NCI-H146 (cell line): ENCODE measurements around the gene NOD2.

ENCODE experiments used
- DNase-seq: peaks from one replicate; lab custom pipeline; 2025; lab: John Stamatoyannopoulos, UW

Gene NOD2

DNA sequence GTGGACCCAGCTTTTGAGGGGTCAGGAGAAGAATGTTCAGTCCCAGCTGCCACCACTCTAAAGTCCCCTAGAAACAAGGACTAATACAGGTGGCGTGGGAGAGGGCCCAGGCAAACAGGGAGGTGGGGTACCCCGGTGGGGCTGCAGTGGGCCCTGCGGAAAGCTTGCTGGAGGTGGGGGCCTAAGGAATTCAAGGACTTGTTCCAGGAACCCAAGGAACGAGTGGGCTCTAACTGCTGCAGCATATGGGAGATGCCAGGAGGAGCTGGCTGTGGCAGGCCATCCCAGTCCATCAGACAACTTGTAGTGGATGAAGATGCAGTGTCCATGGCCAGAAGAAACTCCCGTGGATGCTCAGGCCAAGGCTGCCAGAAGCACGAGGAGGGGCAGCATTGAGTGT is 22.9 kb upstream of the NOD2 start:
- no peak for DNase-seq

DNA sequence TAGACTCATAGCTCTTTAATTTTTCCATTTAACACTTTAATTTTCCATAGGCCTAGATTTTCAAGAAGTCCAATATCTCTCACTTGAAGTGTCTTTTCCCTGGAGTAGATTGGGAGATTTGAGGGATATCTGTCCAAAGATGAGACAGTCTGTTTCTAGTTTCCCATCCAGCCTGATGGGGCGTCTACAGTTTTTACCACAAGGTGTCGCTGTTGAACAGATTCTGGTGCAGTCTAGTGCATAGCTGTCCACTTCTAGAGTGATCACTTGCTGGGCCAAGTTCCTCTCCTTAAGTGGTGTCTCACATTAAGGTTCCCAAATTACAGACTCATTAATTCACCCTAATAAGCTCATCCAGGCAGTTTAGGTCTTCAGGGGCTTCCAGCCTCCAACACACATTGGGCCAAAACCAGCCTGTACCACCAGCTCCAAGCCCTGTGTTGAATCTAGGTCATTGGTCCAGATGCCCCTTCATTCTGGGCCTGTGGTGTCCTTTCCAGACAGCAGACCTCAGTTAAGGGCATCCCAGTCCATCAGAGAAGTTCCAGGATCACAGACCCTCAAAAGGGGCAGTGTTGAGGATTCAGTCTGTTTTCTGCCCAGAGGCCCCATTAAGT is 21.7 kb upstream of the NOD2 start:
- DNase-seq, result no peak

DNA sequence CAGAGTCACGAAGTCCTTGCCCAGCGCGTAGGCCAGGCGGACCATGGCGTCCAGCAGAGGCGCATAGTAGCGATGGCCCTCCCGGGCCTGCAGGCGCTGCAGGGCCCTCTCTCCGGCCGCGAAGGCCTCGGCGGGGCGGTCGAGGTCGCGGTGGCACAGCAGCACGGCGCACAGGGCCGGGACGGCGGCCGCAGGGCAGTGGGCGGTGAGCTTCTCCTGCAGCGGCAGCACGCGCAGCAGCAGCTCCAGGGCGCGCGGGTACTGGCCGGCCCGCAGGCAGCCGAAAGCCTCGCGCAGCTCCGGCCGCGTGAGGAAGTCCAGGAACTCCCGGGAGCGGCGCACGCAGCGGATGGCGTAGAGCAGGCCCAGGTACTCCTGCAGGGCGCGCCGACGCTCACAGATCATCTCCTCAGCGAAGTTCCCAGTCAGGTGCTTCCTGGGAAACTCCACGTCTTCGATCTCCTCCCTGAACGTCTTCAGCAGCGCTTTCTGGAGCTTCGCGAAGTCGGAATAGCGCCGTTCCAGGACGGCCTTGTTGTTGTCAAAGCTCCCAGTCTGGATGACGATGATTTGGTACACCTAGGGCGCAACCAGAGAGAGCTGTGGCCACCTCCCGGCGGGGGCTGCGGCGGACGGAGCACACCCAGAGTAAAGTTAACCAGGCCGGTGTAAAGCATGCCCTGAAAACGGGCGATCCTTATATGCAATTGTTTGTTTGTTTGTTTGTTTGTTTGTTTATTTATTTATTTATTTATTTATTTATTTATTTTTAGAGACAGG is 19.7 kb upstream of the NOD2 start:
- DNase-seq, result no peak

DNA sequence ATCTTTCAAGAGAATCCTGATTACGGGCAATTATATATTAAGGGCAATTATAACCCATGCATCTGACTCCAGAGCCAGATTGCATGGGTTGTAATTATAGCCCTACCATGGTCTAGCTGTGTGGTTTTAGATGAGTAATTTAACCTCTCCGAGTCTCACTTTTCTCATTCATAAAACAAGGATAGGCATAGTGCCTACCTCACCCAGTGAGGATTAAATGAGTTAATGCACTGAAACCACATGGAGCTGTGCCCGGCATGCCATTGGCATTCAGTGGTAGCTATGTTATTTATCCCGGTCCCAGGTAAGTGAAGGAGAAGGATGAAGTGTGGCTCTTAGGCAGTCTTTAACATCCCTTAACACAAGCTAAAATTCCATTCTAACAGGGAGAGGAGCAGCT is 18.6 kb upstream of the NOD2 start:
- no peak for DNase-seq

DNA sequence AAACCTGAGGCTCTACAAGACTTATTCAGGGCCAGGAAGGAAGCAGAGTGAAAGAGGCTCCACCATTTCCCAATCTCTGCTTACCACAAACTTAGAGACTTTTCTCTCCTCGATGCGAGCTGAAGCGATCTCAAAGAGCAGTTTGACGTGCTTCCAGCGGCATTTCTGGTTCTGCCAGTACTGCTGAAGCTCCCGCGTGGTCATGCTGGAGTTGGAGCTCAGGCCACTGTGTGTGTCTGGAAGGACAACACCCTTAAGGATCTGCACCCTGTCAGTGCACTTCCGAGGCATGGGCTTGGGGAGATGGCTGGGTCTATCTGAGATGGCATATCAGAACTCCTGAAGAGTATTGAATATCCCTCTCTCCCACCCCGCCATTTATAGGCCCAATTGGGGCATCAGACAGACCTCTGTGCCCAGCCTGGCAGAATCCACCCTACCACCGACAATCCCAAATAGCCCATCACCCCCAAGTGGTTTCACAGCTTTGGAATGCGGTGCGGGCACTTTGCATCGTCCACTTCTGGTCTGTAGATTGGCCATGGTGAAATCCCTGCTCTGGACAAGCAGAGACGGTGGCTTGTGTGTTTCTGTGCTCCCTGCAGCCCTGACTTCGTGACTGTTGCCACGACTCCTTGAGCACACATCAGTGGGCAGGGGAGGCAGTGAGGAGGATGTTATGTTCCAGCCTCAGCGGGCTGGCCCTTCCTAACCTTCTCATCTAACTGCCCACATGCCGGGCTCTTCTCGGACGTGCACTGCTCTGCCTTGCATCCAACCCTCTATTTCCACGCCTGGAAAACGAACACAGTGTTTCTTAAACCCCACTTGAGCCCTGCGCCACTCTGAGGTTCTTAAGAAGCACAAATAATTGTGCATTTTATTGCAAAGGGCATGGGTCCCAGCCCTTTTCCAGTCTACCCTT is 17.5 kb upstream of the NOD2 start:
- no peak for DNase-seq

DNA sequence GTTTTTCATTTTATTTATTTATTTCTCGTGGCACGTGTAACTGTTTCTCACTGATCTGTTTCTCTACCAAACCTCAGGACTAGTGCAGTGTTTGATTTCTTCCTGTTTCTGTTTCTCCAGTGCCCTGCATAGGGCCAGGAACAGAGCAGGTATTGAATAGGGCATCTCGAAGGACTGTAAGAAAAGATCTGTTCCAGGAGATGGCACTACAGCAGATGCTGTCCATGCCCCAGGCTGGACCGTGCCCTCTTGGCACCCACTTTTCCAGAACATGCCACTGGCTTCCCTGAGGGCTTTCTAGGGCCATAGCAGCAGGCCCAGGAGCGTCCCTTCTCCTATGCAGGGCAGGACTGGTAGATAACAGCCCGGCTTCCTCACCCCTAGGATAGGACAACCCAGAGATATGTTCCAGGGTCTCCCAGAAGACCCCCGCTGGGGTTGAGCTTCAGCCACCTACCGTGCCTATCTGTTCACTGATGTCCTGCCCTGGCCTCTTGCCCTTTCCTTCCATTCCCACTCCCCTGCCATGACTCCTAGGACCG is 16.7 kb upstream of the NOD2 start:
- DNase-seq, result no peak

DNA sequence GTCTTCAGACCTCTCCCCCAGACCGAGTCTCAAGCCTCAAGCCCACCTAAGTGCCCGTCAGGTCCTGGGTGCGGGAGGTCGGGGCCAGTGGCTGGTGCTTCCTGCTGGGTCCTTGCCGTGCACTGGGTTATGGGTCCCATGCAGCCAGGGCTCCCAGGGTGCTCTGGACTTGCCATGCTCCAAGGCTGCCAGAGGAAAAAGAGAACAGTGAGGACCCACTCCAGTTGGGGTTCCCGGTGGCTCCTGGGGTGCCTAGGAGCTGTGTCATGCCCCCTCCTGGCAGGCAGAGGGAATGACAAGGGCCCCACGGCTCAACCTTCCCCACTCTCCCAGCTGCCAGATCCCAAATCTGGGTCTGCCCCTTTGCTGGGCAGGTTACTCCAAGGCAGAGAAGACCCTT is 16.1 kb upstream of the NOD2 start:
- DNase-seq, result no peak

DNA sequence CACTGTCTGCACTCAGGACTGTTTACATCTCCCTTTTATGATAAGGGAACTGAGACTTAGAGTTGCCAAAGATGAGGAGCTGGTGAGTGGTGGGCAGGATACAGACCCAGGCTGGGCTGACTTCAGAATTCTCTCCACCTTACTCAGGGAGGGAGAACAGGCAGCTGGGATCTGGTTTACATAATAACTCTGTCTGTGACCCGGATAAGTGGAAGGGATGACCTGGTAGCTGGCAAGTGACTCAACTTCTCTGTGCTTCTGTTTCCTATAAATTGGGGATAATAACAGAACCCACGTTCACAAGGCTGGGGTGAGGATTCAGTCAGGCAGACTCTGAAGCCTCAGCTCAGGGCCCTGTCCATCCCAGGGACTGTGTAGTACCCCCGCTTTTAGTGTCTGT is 14.9 kb upstream of the NOD2 start:
- no peak for DNase-seq

DNA sequence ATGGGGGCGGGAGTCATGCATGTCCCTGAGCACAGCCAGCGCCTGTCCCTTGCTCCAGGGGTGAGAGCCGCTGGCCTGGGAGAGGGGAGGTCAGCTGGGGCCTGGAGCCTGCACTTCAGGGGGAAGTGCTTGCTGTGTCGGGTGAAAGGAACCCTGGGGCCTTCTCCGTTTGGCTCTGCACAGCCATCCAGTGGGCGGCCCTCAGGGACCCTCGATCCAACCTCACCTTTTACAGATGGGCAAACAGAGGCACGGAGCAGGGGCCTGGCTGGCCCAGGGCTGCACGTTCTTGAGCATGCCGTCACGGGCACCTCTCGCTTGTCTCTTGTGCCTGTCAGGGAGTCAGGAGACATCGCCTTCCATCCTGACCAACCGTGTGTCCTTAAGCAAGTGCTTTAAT is 14.1 kb upstream of the NOD2 start:
- DNase-seq, result no peak

DNA sequence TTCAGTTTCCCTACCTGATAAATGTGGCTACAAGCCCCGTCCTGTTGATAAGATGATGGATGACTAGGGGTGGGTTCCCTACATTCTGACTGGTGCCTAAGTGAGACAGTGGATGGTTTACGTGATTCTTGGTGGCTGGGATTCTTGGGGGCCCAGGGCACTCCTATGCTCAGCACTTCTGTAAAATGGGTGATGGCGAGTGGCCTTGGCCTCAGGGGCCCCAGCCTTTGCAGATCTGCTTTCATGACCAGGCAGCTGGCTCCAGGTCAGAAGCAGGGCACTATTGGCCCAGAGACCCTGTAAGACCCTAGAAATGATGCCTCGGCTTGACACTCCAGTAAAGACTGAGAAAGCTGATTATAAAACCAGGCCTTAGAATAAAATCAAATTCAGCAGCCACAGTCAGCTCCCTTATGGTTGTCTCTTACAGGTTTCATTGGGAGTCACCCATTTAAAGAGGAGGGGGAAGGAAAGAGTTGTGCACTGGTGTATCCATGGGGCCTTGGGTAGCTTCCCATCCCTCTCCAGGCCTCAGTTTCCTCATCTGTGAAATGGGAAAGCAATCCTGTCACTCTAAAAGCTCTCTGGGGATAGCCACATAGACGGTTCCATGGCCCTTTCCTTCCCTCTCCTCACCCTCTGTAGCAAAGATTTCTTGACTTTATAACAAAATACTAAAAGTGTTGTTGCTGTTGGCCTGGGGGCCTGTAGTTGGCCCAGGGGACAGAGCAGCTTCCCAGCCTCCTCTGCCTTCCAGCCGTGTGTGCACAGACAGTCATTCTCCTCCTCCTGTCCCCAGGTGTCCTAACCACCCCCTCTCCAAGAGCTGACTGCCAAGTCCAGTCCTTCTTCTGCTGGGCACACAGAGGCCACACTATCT is 13.5 kb upstream of the NOD2 start:
- no peak for DNase-seq

DNA sequence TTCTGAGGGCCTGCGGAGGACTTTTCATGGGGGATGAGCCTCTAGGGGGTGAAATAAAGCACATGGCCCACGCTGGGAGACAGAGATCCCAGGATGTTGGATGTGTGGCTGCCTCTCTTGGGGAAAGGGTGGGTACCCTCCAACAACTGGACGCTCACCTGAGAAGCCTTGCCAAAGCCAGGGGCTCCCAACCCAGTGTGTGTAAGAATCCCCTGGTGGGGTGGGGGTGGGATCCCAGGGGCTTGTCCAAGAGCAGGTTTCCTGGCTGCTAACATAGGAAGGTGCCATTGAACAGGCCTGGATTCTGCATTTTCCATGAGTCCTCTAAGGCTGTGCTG is 12.9 kb upstream of the NOD2 start:
- DNase-seq, result no peak

DNA sequence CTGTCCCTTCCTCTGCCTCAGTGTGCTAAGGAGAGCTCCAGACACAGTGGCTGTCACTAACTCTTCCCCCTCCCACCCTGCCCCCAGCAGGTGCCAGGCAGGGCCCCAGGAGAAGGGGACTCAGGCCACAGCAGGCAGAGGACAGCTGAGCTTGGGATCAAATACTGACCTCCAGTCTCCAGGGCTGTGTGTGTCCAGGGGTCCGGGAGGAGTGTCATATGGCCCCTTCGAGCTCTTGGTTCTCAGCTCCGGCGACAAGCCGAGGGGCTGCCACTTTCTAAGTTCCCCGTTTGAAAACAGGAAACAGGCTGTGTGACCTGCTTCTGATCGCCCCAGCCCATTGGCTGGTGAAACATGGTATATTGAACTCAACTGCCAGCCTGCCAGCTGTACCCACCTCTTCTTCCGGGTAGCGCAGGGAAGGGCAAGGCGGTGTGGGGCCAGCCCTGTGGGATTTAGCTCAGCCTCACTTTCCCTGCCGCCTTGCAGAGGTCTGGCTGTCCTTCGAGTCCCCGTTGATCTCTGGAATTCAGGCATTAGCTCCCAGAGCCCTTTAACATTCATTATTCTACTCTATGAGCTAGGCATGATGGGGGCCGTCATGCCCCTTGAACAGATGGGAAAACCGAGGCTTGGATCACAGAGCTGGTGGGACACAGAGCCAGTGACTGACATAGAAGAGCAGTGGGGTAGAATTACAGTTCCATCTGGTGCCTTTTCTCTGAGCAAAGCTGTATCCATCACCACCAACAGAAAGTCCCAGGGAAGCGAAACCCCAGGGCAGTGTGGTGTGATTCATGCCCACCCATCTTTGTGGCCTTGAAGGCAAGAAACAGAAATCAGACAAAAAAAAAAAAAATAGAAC is 12.2 kb upstream of the NOD2 start, which contains the start of gene SNX20:
Gene SNX20 (minus strand): TSS at position 292 of the 865 bp plus-strand sequence. CDS start 3,786 bp downstream, outside the sequence.
- no peak for DNase-seq

DNA sequence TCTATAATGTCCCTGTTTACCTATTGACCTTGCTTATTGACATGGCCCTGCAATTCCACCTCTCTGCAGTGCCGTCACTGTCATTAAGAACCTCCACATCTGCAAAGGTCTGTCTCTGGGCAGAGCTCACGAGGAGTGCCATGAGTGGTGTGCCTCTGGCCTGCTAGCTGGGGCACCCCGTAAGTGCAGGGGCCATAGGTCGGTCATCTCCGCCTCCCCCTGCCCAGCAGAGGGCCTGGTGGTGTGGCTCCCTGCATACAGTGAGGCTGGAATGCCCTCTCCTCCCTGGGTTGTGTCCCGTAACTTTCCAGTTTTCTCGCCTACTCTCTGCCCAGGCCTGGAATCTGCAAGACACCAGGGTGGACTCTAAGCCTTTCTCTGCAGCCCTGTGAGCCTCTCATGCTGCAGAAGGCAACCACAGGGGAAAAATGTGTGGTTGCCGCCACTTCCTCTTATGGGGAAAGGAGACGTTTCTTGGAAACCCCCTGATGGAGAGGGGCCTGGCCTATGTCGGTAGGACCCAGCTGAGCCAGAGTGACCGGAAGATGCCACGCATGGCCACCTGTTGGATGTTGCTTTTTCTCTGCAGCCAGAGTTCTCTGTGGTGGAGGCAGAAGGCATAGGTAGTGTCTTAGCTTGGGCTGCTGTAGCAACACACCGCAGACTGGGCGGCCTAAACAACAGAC is 9.6 kb upstream of the NOD2 start:
- DNase-seq, result no peak

DNA sequence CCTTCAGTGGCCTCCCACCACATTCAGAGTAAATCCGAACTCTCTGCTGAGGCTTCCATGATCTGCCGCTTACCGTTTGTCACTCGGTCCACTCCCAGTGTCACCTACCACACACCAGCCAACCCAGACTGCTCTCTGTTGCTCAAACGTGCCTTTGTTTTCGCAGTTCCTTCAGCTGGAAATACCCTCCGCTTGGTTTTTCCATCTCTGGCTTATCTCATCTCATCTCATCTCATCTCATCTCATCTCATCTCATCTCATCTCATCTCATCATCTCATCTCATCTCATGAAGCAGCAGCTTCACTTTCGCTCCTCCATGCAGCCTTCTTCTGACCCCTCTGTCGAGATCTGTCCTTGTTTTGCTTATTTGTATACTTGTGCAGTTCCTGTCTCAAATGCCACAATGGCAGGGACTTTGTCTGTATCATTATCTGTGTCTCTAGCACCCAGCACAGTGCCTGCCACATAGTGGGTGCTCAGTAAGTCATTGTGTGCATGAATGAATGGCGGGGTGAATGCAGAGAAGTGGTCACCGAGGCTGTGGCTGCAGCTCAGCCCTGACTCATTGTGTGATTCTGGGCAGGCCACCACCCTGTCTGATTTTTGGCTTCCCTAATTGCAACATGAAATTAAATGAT is 8.5 kb upstream of the NOD2 start:
- DNase-seq, result no peak

DNA sequence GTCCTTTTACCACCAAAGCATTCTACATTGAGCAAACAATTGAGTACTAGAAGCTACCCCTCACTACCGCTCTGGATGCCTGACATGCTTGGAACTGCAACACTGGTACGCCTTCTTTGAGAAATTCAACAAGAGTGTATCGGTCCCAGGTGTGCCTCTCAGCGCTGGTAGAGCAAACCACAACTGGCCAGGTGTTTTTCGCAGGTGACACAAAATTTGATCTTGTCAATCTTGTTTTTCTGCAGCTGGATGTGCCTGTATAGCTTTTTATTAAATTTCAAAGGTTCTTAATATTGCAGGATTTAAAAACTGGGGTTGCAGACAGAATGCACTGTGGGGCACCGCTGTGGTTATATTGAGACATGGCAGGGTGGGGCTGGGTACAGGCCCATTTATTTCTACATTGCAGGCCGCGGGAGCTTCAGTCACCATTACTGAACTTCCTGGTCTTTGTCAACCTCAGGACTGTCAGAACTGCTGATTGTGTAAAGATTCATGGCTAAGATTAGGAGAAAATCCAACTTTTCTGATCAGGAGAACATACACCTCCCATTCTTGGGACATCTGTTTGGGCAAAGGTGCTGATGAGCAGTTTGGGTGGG is 7.8 kb upstream of the NOD2 start:
- no peak for DNase-seq

DNA sequence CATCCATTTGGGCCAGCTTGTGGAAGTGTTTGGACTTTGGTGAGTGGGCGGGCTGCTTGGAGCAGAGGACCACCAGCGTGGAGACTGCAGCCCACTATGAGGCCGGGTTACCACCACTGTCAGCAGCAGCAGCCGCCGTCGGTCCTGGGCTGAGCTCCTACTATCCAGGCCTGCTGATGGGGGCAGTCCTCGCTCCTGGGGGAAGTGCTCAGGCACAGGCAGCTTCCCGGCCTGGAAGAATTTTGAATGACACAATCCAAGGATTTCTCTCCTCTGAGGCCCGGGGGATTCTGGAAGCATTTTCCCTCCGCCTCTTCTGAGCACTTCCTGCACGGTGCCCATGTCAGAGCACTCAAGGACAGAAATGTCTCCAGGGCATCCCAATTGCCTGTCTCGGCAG is 5.3 kb upstream of the NOD2 start:
- no peak for DNase-seq

DNA sequence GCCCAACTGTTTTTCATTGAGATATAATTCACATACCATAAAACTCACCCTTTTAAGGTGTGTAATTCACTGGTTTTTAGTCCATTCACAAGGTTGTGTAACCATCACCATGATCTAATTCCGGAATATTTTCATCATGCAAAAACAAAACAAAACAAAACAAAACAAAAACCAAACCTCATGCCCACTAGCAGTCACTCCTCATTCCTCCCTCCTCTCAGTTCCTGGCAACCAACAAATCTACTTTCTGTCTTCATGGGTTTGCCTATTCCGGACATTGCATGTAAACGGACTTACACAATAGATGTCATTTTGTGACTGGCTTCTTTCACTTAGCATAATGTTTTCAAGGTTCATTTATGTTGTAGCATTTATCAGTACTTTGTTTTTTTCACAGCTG is 4.5 kb upstream of the NOD2 start:
- no peak for DNase-seq

DNA sequence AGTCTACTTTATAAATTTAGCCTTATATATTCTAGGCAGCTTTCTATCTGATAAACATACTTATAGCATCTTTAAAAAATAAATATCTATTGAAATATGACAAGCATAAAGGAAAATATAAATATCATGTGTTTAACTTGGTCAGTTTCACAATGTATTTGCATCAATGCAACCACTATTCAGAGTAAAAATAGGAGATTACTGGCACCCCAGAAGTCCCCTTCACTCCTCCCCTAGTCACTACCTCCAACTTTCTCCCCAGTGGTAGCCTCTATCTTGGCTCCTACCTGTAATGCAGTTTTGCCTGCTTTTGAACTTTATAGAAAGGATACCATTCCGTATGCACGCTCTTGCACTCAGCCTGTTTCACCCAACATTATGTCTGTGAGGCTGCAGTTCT is 3.2 kb upstream of the NOD2 start:
- no peak for DNase-seq

DNA sequence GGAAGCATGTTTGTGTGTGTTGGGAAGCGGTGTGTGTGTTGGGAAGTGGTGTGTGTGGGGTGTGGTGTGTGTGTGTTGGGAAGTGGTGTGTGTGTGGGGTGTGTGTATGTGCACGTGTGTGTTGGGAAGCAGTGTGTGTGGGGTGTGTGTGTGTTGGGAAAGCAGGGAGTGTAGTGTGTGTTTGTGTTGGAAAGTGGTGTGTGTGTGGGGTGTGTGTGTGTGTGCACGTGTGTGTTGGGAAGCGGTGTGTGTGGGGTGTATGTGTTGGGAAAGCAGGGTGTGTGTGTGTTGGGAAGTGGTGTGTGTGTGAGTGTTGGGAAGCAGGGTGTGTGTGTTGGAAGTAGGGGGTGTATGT is 785 bp upstream of the NOD2 start:
- DNase-seq, result no peak
